Tibial nerve (tissue), 4 donors: ENCODE measurements around the gene DOC2B. TPM values are rescaled to one million over a fixed set of nuclear protein-coding genes. Genes with fewer than 3 reads are reported as not detected.
"Not testable (repeated sequence)": the region's sequence is repeated elsewhere in the genome, so short reads cannot be mapped to it uniquely, and the experiment has no call there.

Source experiments
- DNase-seq, 2 donors: peaks; one replicate each; pipeline ENCODE4 v3.0.0-alpha.2; 2019; ENCODE audit warnings: low spot score in 2 of 2
- H3K27ac ChIP-seq, 4 donors: fragments of 200-600 bp; sonication (generic) in 3 of 4; one replicate each; pipeline ENCODE4 v1.5.1; 2017 to 2019; ENCODE audit warnings: mild to moderate bottlenecking in 1 of 4
- H3K27me3 ChIP-seq, 2 donors: fragments of 200-600 bp; sonication (generic) in 1 of 2; one replicate each; pipeline versions ENCODE4 v1.5.1 to v1.6.0; 2017 to 2019
- H3K36me3 ChIP-seq, 3 donors: fragments of 200-600 bp; sonication (generic); one replicate each; pipeline ENCODE4 v1.5.1; 2018 to 2019
- H3K4me1 ChIP-seq, 4 donors: fragments of 200-600 bp; sonication (generic) in 3 of 4; one replicate each; pipeline ENCODE4 v1.5.1; 2017 to 2019
- H3K4me3 ChIP-seq, 4 donors: fragments of 200-600 bp; sonication (generic) in 3 of 4; one replicate each; pipeline ENCODE4 v1.5.1; 2017 to 2019; ENCODE audit warnings: mild to moderate bottlenecking in 1 of 4, moderate library complexity in 1 of 4
- H3K9me3 ChIP-seq, 4 donors: fragments of 200-600 bp; sonication (generic) in 3 of 4; one replicate each; pipeline ENCODE4 v1.5.1; 2017 to 2019
- EP300 ChIP-seq, 2 donors: sonication (generic); formaldehyde crosslinking; IDR thresholded peaks; one replicate each; pipeline ENCODE4 v1.6.1; 2017; ENCODE audit warnings: antibody characterized with exemption in 2 of 2, mild to moderate bottlenecking in 1 of 2
- POLR2A ChIP-seq, 2 donors: fragments of 450-650 bp; IDR thresholded peaks; one replicate each; pipeline ENCODE4 v1.6.1; 2017; ENCODE audit warnings: antibody characterized with exemption in 2 of 2, mild to moderate bottlenecking in 2 of 2, moderate library complexity in 2 of 2
- WGBS, 2 donors: methylation state at CpG; one replicate each; pipeline ENCODE4 v1.1.5; 2018; 5-methylcytosine and 5-hydroxymethylcytosine counted together
- total RNA-seq, 4 donors: library from RNA; depleted of rRNA; stranded (reverse); fragments of >200 nt; gene quantifications; one replicate each; pipeline ENCODE4 v1.1.0, GENCODE V29; 2016
- TF ChIP-seq, protein P1 (sequence below), 5 experiments: fragments of 200-600 bp in 3 of 5; fragments of 450-650 bp in 2 of 5; sonication (generic) in 3 of 5; IDR thresholded peaks; one replicate each; pipeline ENCODE4 v1.5.1; 2016 to 2019; ENCODE audit warnings: antibody characterized with exemption in 5 of 5, mild to moderate bottlenecking in 3 of 5, moderate library complexity in 2 of 5

Gene DOC2B
- total RNA-seq, 4 donors from 2014 or later, result 11.7 to 29.4 (median 16.0) TPM

DNA sequence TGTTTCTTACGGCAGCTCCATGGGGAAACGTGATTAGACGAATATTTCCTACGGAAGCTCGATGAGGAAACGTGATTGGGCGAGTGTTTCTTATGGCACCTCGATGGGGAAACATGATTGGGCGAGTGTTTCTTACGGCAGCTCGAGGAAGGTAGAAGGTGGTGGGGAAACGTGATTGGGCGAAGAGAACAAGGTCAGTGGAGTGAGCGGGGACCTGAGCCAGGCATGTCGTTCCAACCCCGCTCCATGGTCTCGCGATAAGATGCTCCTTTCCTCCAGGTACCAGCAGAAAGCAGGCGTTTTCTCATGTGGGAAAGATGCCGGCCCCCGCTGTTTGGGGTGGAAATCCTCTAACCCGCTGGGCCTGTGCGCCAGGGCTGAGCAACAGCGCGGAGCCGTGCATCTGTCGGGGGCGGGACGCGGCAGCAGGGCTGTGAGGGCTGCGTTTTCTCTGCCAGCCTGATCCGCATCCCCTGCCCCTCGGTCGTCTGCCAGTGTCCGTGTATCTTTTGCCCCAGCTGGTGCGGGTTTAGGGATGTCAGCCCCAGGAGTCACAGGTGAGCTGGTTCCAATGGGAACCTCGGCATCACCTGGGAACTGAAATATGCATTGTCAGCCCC lies 25.6 kb upstream of the DOC2B start:
- Histone ChIP-seq H3K36me3 (peaks cover 0 to 6% (median 0%) of the 10 kb centered on the region in 3 donors), H3K9me3 (peaks cover 0 to 17% (median 0%) of the 10 kb centered on the region in 4 donors), H3K27ac (no peak overlapping the region), H3K4me1 (peaks cover 0 to 3% (median 0%) of the 10 kb centered on the region in 4 donors), H3K4me3 (no peak overlapping the region), H3K27me3 (no peaks in the 10 kb centered on the region)
- WGBS, 2 donors, result 95 to 96% methylated on average over 37 of the region's 37 CpGs
- no peak for DNase-seq
- TF ChIP-seq, protein P1, sequence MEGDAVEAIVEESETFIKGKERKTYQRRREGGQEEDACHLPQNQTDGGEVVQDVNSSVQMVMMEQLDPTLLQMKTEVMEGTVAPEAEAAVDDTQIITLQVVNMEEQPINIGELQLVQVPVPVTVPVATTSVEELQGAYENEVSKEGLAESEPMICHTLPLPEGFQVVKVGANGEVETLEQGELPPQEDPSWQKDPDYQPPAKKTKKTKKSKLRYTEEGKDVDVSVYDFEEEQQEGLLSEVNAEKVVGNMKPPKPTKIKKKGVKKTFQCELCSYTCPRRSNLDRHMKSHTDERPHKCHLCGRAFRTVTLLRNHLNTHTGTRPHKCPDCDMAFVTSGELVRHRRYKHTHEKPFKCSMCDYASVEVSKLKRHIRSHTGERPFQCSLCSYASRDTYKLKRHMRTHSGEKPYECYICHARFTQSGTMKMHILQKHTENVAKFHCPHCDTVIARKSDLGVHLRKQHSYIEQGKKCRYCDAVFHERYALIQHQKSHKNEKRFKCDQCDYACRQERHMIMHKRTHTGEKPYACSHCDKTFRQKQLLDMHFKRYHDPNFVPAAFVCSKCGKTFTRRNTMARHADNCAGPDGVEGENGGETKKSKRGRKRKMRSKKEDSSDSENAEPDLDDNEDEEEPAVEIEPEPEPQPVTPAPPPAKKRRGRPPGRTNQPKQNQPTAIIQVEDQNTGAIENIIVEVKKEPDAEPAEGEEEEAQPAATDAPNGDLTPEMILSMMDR (IDR thresholded peaks at IDR 0.05), result no peak
- TF ChIP-seq EP300 (IDR thresholded peaks at IDR 0.05), result no peak
- no peak for TF ChIP-seq POLR2A (IDR thresholded peaks at IDR 0.05)

- not testable (repeated sequence) for H3K4me3 ChIP-seq, H3K27me3 ChIP-seq, H3K27ac ChIP-seq, H3K4me1 ChIP-seq, H3K36me3 ChIP-seq, DNase-seq
- H3K9me3 ChIP-seq, result peaks cover 0 to 17% (median 0%) of the 10 kb centered on the region in 4 donors
- 96% methylated on average over 27 of the region's 27 CpGs for WGBS, 2 donors
Measured at GRCh38 chr17:206484-206883, 25.0 kb upstream of the DOC2B start.

DNA sequence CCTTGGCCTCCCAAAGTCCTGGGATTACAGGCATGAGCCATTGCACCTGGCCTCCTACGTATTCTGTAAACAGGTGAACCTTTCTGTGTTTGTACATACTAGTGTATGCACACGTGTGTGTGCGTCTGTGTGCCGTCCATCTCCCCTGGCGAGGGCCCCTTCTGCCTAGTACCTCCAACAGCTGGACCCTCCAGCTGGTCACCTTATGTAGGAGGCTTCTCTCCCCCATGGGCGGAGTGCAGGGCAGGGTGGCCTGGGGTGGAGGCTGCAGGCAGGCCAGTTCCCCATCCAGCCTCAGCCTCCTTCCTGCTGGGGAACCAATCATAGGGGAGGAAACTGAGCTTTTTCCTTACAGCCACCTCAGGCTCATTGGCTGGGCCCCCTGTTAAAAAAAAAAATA lies 24.4 kb upstream of the DOC2B start:
- WGBS, 2 donors, result 87 to 91% methylated on average over 6 of the region's 6 CpGs
- no peak overlapping the region for H3K27ac ChIP-seq
- H3K36me3 ChIP-seq, result no peaks in the 10 kb centered on the region
- peaks cover 0 to 4% (median 0%) of the 10 kb centered on the region in 4 donors for H3K4me1 ChIP-seq
- no peak overlapping the region for H3K4me3 ChIP-seq
- H3K9me3 ChIP-seq, result peaks cover 0 to 17% (median 0%) of the 10 kb centered on the region in 4 donors
- no peaks in the 10 kb centered on the region for H3K27me3 ChIP-seq
- no peak for DNase-seq
- TF ChIP-seq POLR2A (IDR thresholded peaks at IDR 0.05) (no peak), EP300 (IDR thresholded peaks at IDR 0.05) (no peak)
- TF ChIP-seq, protein P1 (IDR thresholded peaks at IDR 0.05), result no peak

GRCh38 chr17:205148-205669 lies 23.8 kb upstream of the DOC2B start:
- H3K4me1 ChIP-seq, result peaks cover 0 to 10% (median 0%) of the 10 kb centered on the region in 4 donors
- peaks cover 0 to 17% (median 0%) of the 10 kb centered on the region in 4 donors for H3K9me3 ChIP-seq
- H3K27me3 ChIP-seq, result no peaks in the 10 kb centered on the region
- no peaks in the 10 kb centered on the region for H3K36me3 ChIP-seq
- no peak overlapping the region for H3K27ac ChIP-seq
- 25 to 64% methylated on average over 3 to 10 of the region's 10 CpGs for WGBS, 2 donors
- TF ChIP-seq, protein P1 (IDR thresholded peaks at IDR 0.05), result no peak
- TF ChIP-seq EP300 (IDR thresholded peaks at IDR 0.05) (no peak), POLR2A (IDR thresholded peaks at IDR 0.05) (no peak)
- no peak overlapping the region for H3K4me3 ChIP-seq
- no peak for DNase-seq

- no peak overlapping the region for H3K4me3 ChIP-seq
- H3K9me3 ChIP-seq, result peaks cover 0 to 17% (median 0%) of the 10 kb centered on the region in 4 donors
- no peaks in the 10 kb centered on the region for H3K36me3 ChIP-seq
- TF ChIP-seq EP300 (IDR thresholded peaks at IDR 0.05) (no peak), POLR2A (IDR thresholded peaks at IDR 0.05) (no peak)
- TF ChIP-seq, protein P1 (IDR thresholded peaks at IDR 0.05), result no peak
- H3K27ac ChIP-seq, result no peak overlapping the region
- H3K27me3 ChIP-seq, result no peaks in the 10 kb centered on the region
- H3K4me1 ChIP-seq, result peaks cover 0 to 14% (median 0%) of the 10 kb centered on the region in 4 donors
- DNase-seq, result no peak
- WGBS, 2 donors, result 46 to 51% methylated on average over 11 of the region's 11 CpGs
Measured at GRCh38 chr17:204427-205147, 23.1 kb upstream of the DOC2B start.
